ACC112 (cell line): ENCODE measurements around the gene HMCN1.
"Not testable (repeated sequence)": the region's sequence is repeated elsewhere in the genome, so short reads cannot be mapped to it uniquely, and the experiment has no call there.

Experiments used
- H2AFZ ChIP-seq: fragments of 200-600 bp; sonication (generic); one replicate; pipeline ENCODE4 v1.6.0; 2017; ENCODE audit warnings: antibody characterized with exemption, low read length; ENCODE audit not compliant: unreplicated experiment
- H3K27ac ChIP-seq: fragments of 200-600 bp; sonication (generic); 2 replicates; pipeline ENCODE4 v1.5.1; 2014; ENCODE audit warnings: low read depth, mild to moderate bottlenecking, antibody characterized with exemption, low read length, moderate library complexity
- H3K27me3 ChIP-seq: fragments of 200-600 bp; sonication (generic); 2 replicates; pipeline ENCODE4 v1.6.1; 2014; ENCODE audit warnings: mild to moderate bottlenecking, antibody characterized with exemption, low read length, moderate library complexity, mixed read lengths; ENCODE audit not compliant: insufficient read depth
- H3K36me3 ChIP-seq: fragments of 200-600 bp; sonication (generic); 2 replicates; pipeline ENCODE4 v1.6.1; 2016; ENCODE audit warnings: mild to moderate bottlenecking, antibody characterized with exemption, low read length, moderate library complexity, mixed read lengths; ENCODE audit not compliant: insufficient read depth
- H3K4me1 ChIP-seq: fragments of 200-600 bp; sonication (generic); one replicate; pipeline ENCODE4 v1.6.1; 2016; ENCODE audit warnings: low read length, mixed read lengths; ENCODE audit not compliant: insufficient read depth, unreplicated experiment, control insufficient read depth
- H3K4me3 ChIP-seq: fragments of 200-600 bp; sonication (generic); 2 replicates; pipeline ENCODE4 v1.5.1; 2014; ENCODE audit warnings: mild to moderate bottlenecking, low read depth, low read length
- H3K79me2 ChIP-seq: fragments of 200-600 bp; sonication (generic); one replicate; pipeline ENCODE4 v1.6.0; 2016; ENCODE audit warnings: low read length; ENCODE audit not compliant: control insufficient read depth, unreplicated experiment, insufficient read depth

The HMCN1 gene

GRCh38 chr1:185783860-185784259 is 49.7 kb downstream of the HMCN1 start:
- H3K27me3 ChIP-seq, H3K4me3 ChIP-seq, H2AFZ ChIP-seq, H3K4me1 ChIP-seq, H3K36me3 ChIP-seq, H3K79me2 ChIP-seq, H3K27ac ChIP-seq: not testable (repeated sequence)

GRCh38 chr1:185785586-185785985 is 51.4 kb downstream of the HMCN1 start:
- H3K4me3 ChIP-seq, result no peak overlapping the region
- no peak overlapping the region for H3K27ac ChIP-seq
- no peaks in the 10 kb centered on the region for H3K27me3 ChIP-seq
- no peak overlapping the region for H2AFZ ChIP-seq
- H3K36me3 ChIP-seq, result no peaks in the 10 kb centered on the region
- H3K79me2 ChIP-seq, result no peaks in the 10 kb centered on the region
- peaks cover 12% of the 10 kb centered on the region for H3K4me1 ChIP-seq

- H3K36me3 ChIP-seq, result no peaks in the 10 kb centered on the region
- H2AFZ ChIP-seq, result no peak overlapping the region
- H3K4me3 ChIP-seq, result no peak overlapping the region
- H3K27ac ChIP-seq, result no peak overlapping the region
- H3K27me3 ChIP-seq, result no peaks in the 10 kb centered on the region
- peaks cover 12% of the 10 kb centered on the region for H3K4me1 ChIP-seq
- no peaks in the 10 kb centered on the region for H3K79me2 ChIP-seq
Measured at GRCh38 chr1:185786524-185786923, 52.3 kb downstream of the HMCN1 start.

- peaks cover 12% of the 10 kb centered on the region for H3K4me1 ChIP-seq
- H3K79me2 ChIP-seq, result no peaks in the 10 kb centered on the region
- H3K27ac ChIP-seq, result no peak overlapping the region
Measured at GRCh38 chr1:185787238-185787637, 53.0 kb downstream of the HMCN1 start.

GRCh38 chr1:185788386-185788785 is 54.2 kb downstream of the HMCN1 start:
- Histone ChIP-seq H2AFZ (no peak overlapping the region), H3K36me3 (no peaks in the 10 kb centered on the region), H3K4me3 (no peak overlapping the region), H3K79me2 (no peaks in the 10 kb centered on the region), H3K27me3 (no peaks in the 10 kb centered on the region), H3K27ac (no peak overlapping the region), H3K4me1 (peaks cover 12% of the 10 kb centered on the region)

More at GRCh38 chr1:185787238-185787637, 53.0 kb downstream of the HMCN1 start:
- H3K4me3 ChIP-seq, result no peak overlapping the region
- H3K27me3 ChIP-seq, result no peaks in the 10 kb centered on the region
- no peak overlapping the region for H2AFZ ChIP-seq
- no peaks in the 10 kb centered on the region for H3K36me3 ChIP-seq

GRCh38 chr1:185789501-185790193 is 55.5 kb downstream of the HMCN1 start:
- Histone ChIP-seq H3K4me3 (no peak overlapping the region), H3K27ac (peak overlapping the region; percentile 53), H3K79me2 (no peaks in the 10 kb centered on the region)

GRCh38 chr1:185790194-185790735 is 56.1 kb downstream of the HMCN1 start:
- no peaks in the 10 kb centered on the region for H3K79me2 ChIP-seq
- H3K27me3 ChIP-seq, result no peaks in the 10 kb centered on the region
- peak overlapping the region; percentile 53 for H3K27ac ChIP-seq
- H3K36me3 ChIP-seq, result no peaks in the 10 kb centered on the region
- no peak overlapping the region for H3K4me3 ChIP-seq
- peaks cover 12% of the 10 kb centered on the region for H3K4me1 ChIP-seq
- no peak overlapping the region for H2AFZ ChIP-seq

More at GRCh38 chr1:185789501-185790193, 55.5 kb downstream of the HMCN1 start:
- H3K27me3 ChIP-seq, result no peaks in the 10 kb centered on the region
- H3K4me1 ChIP-seq, result peaks cover 12% of the 10 kb centered on the region
- no peaks in the 10 kb centered on the region for H3K36me3 ChIP-seq
- no peak overlapping the region for H2AFZ ChIP-seq

GRCh38 chr1:185792040-185792439 is 57.8 kb downstream of the HMCN1 start:
- H3K4me3 ChIP-seq, result no peak overlapping the region
- H3K27ac ChIP-seq, result no peak overlapping the region
- H3K27me3 ChIP-seq, result no peaks in the 10 kb centered on the region
- no peaks in the 10 kb centered on the region for H3K79me2 ChIP-seq
- peaks cover 18% of the 10 kb centered on the region for H3K4me1 ChIP-seq
- H2AFZ ChIP-seq, result no peak overlapping the region
- H3K36me3 ChIP-seq, result no peaks in the 10 kb centered on the region

GRCh38 chr1:185794495-185794894 is 60.3 kb downstream of the HMCN1 start:
- Histone ChIP-seq H3K4me1 (peaks cover 16% of the 10 kb centered on the region), H3K27ac (peak overlapping the region; percentile 83)
- not testable (repeated sequence) for H3K79me2 ChIP-seq, H3K27me3 ChIP-seq, H3K4me3 ChIP-seq, H2AFZ ChIP-seq, H3K36me3 ChIP-seq

GRCh38 chr1:185795181-185795580 is 61.0 kb downstream of the HMCN1 start:
- Histone ChIP-seq H2AFZ (no peak overlapping the region), H3K36me3 (no peaks in the 10 kb centered on the region), H3K27ac (peak overlapping the region; percentile 83), H3K4me3 (no peak overlapping the region), H3K27me3 (no peaks in the 10 kb centered on the region), H3K79me2 (no peaks in the 10 kb centered on the region), H3K4me1 (peaks cover 9% of the 10 kb centered on the region)

- Histone ChIP-seq H3K79me2 (no peaks in the 10 kb centered on the region), H2AFZ (no peak overlapping the region)
Measured at GRCh38 chr1:185798505-185798904, 64.3 kb downstream of the HMCN1 start.

More at GRCh38 chr1:185798505-185798904, 64.3 kb downstream of the HMCN1 start:
- Histone ChIP-seq H3K27ac (no peak overlapping the region), H3K27me3 (no peaks in the 10 kb centered on the region), H3K36me3 (no peaks in the 10 kb centered on the region), H3K4me1 (peaks cover 6% of the 10 kb centered on the region), H3K4me3 (no peak overlapping the region)
